Transverse colon (tissue), 4 donors: ENCODE results near the gene OTOGL.

Experiments
- EP300 ChIP-seq: sonication (generic); formaldehyde crosslinking; IDR thresholded peaks from one replicate; pipeline ENCODE4 v1.6.1; 2017; ENCODE audit warnings: antibody characterized with exemption, low read depth
- POLR2AphosphoS5 ChIP-seq, 3 donors: sonication (generic); formaldehyde crosslinking; IDR thresholded peaks; one replicate each; pipeline ENCODE4 v1.6.1; 2016; ENCODE audit warnings: antibody characterized with exemption in 3 of 3
- TF ChIP-seq, protein P1 (sequence below), 5 experiments: fragments of 200-600 bp in 3 of 5; fragments of 450-650 bp in 2 of 5; sonication (generic) in 3 of 5; IDR thresholded peaks; 1 replicate in 2 of 5; 2 replicates in 3 of 5; pipeline ENCODE4 v1.5.1; 2016 to 2017; ENCODE audit warnings: antibody characterized with exemption in 5 of 5, inconsistent platforms in 3 of 5, mild to moderate bottlenecking in 2 of 5, moderate library complexity in 1 of 5

DNA sequence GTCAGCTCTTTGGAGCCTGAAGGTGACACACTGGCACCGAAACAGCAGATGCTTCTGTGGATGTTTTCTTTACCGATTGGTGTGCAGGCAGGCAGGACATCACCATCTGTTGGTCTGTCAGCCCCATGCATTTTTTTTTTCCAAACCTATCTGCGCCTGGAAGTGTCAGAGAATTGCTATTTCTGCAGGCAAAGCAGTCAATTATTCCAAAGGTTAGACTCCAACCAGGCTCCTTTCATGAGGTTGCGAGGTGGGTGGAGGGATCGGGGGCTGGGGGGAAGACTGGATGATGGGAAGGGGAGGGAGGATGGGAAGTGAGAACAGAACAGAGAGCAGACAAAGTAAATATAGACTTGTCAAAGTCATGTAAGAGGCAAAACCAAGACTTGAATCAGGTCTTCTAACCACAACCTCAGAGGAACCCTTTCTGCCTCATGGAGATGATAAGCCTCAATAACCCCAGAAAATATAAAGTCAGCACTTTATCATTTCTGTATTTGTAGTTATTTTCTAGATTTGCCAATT lies 117.7 kb downstream of the OTOGL start:
- no peak for TF ChIP-seq POLR2AphosphoS5 (IDR thresholded peaks at IDR 0.05)
- TF ChIP-seq, protein P1, sequence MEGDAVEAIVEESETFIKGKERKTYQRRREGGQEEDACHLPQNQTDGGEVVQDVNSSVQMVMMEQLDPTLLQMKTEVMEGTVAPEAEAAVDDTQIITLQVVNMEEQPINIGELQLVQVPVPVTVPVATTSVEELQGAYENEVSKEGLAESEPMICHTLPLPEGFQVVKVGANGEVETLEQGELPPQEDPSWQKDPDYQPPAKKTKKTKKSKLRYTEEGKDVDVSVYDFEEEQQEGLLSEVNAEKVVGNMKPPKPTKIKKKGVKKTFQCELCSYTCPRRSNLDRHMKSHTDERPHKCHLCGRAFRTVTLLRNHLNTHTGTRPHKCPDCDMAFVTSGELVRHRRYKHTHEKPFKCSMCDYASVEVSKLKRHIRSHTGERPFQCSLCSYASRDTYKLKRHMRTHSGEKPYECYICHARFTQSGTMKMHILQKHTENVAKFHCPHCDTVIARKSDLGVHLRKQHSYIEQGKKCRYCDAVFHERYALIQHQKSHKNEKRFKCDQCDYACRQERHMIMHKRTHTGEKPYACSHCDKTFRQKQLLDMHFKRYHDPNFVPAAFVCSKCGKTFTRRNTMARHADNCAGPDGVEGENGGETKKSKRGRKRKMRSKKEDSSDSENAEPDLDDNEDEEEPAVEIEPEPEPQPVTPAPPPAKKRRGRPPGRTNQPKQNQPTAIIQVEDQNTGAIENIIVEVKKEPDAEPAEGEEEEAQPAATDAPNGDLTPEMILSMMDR (IDR thresholded peaks at IDR 0.05), result no peak
- TF ChIP-seq EP300, result no peak
